Measurements from ENCODE around the gene CATSPER3.
"Not testable (repeated sequence)": the region's sequence is repeated elsewhere in the genome, so short reads cannot be mapped to it uniquely, and the experiment has no call there.

Gene CATSPER3

GRCh38 chr5:134975078-134975715, 7.5 kb downstream of the CATSPER3 start:
- no peak for DNase-seq

- DNase-seq: no peak
These were observed 8.1 kb downstream of the CATSPER3 start for GRCh38 chr5:134975843-134976242.

GRCh38 chr5:134976841-134977240, 9.1 kb downstream of the CATSPER3 start:
- DNase-seq: no peak

GRCh38 chr5:134979416-134979815, 11.7 kb downstream of the CATSPER3 start:
- DNase-seq: no peak

GRCh38 chr5:134982230-134982629, 14.5 kb downstream of the CATSPER3 start:
- peak; percentile 13 for DNase-seq

GRCh38 chr5:134989266-134989830, 21.6 kb downstream of the CATSPER3 start:
- peak; percentile 43 for DNase-seq

- not testable (repeated sequence) for DNase-seq
These were observed 22.5 kb downstream of the CATSPER3 start for GRCh38 chr5:134990183-134990582.

- DNase-seq: no peak
These were observed 24.4 kb downstream of the CATSPER3 start for GRCh38 chr5:134992148-134992547.

GRCh38 chr5:134993161-134993560, 25.5 kb downstream of the CATSPER3 start:
- DNase-seq: no peak

GRCh38 chr5:134994560-134995156, 27.0 kb downstream of the CATSPER3 start:
- peak; percentile 52 for DNase-seq

- no peak for DNase-seq
These were observed 28.2 kb downstream of the CATSPER3 start for GRCh38 chr5:134995850-134996402.

GRCh38 chr5:134997015-134997414, 29.3 kb downstream of the CATSPER3 start:
- no peak for DNase-seq

- DNase-seq: not testable (repeated sequence)
These were observed 30.4 kb downstream of the CATSPER3 start for GRCh38 chr5:134998068-134998467.

GRCh38 chr5:135004376-135004775, 36.7 kb downstream of the CATSPER3 start:
- no peak for DNase-seq

- DNase-seq: no peak
These were observed 37.4 kb downstream of the CATSPER3 start for GRCh38 chr5:135005076-135005475.

- DNase-seq: no peak
These were observed 39.6 kb downstream of the CATSPER3 start for GRCh38 chr5:135007305-135007704.

- DNase-seq: no peak
These were observed 40.1 kb downstream of the CATSPER3 start for GRCh38 chr5:135007749-135008363.

GRCh38 chr5:135008556-135008955, 40.8 kb downstream of the CATSPER3 start:
- DNase-seq: no peak

GRCh38 chr5:135008981-135009735, 41.5 kb downstream of the CATSPER3 start:
- no peak for DNase-seq

GRCh38 chr5:135009736-135010501, 42.2 kb downstream of the CATSPER3 start:
- DNase-seq: no peak

- no peak for DNase-seq
These were observed 43.0 kb downstream of the CATSPER3 start for GRCh38 chr5:135010502-135011354.

Data from hematopoietic multipotent progenitor cell treated with erythropoietin and hydrocortisone succinate and interleukin-3 and kit ligand, for 4 days (in vitro differentiated cells).